SKM-1 treated with dmso at 0.1 percent for 144 hours (cell line): ENCODE measurements around the gene KCNQ1OT1.

Source experiments
- DNase-seq: peaks from one replicate; lab custom pipeline; 2025; ENCODE audit not compliant: unreplicated experiment; lab: John Stamatoyannopoulos, UW

KCNQ1OT1 gene

DNA sequence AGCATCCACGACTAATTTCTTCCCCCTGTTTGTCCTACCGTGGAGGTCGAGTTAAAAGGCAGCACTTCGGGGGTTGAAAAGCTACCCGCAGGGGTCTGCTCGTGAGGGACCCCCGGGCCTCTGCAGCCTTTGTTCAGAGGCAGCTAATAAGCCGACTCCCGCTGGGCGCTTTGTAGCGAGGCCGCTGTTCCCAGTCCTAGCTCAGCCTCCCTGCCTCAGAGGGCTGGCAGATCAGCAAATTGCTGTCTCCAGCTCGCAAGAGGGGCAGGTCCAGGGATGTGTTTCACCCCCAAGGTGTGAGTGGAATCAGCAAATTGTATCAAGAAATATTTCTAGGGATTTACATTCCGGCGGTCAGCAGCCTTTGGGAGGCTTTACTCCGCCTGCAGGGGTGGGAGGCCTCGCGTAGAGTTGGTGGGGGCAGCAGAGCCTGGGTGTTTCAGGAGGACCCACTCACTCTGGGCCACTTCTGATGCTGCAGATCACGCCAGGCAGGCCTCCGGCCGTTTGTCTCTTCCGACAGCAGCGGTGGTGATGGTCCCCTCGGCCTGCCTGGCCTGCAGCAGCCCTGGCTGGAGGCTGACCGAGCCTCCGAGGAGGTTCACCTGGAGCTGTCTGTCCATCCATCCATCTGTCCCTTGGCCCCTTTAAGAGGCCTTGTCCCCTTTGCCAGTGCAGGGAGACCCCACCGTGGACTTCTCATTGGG lies 21.6 kb upstream of the KCNQ1OT1 start:
- DNase-seq, result no peak

GRCh38 chr11:2719831-2720590 lies 20.2 kb upstream of the KCNQ1OT1 start:
- no peak for DNase-seq

GRCh38 chr11:2718817-2719438 lies 19.1 kb upstream of the KCNQ1OT1 start:
- DNase-seq, result no peak

- DNase-seq, result no peak
These were observed 17.9 kb upstream of the KCNQ1OT1 start for GRCh38 chr11:2717561-2718325.

DNA sequence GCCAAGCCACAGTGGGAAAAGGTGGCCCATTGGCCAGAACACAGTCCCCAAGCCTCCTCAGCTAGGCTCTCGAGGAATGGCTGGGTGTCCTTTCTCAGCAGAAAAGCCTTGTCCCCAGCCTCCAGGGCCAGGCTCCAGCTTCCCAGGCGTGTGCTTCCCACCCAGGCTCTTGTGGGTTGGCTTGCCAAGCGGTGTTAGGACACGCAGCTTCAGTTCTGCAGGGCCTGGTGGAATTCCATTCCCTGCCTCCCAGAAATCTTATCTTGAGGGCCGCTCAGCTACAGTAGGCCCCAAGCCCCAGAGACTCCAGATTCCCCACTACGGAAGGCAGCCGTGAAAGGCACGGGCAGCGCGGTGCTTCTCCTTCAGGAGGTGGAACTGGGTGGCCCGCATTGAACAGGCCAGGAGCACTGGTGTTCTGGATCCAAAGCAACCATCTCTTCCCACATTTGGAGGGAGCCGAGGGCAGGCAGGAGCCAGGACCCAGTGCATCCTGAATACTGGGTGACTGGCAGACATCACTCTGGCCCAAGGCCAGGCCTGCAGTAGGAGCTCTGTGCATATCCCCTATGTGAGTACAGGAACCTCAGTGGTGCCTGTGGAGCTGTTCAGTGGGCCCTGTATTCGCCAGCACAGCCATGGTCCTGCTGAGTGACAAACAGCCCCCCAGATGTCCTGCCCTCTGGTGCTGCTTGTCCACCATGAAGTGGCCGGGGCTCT lies 16.7 kb upstream of the KCNQ1OT1 start:
- DNase-seq, result no peak

- no peak for DNase-seq
These were observed 16.0 kb upstream of the KCNQ1OT1 start for GRCh38 chr11:2715716-2716350.

DNA sequence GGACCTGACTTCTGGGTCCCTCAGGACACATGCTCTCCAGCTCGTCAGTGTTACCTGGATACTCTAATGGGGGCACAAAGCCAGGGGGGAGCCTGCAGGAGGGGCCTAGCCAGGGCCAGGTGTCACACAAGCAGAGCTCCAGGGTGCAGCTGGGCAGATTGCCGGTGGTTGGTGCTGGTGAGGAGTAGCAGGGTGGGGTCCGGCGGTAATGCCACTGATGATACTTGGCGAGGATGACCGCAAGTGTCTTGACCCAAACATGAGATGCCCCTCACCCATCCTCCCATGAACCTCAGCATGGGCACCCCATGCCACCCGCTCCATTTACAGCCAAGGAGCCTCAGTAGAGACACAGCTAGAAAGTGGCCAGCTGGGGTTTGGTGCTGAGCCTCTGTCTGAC lies 15.1 kb upstream of the KCNQ1OT1 start:
- DNase-seq, result no peak

- DNase-seq, result no peak
These were observed 14.6 kb upstream of the KCNQ1OT1 start for GRCh38 chr11:2714463-2714800.

DNA sequence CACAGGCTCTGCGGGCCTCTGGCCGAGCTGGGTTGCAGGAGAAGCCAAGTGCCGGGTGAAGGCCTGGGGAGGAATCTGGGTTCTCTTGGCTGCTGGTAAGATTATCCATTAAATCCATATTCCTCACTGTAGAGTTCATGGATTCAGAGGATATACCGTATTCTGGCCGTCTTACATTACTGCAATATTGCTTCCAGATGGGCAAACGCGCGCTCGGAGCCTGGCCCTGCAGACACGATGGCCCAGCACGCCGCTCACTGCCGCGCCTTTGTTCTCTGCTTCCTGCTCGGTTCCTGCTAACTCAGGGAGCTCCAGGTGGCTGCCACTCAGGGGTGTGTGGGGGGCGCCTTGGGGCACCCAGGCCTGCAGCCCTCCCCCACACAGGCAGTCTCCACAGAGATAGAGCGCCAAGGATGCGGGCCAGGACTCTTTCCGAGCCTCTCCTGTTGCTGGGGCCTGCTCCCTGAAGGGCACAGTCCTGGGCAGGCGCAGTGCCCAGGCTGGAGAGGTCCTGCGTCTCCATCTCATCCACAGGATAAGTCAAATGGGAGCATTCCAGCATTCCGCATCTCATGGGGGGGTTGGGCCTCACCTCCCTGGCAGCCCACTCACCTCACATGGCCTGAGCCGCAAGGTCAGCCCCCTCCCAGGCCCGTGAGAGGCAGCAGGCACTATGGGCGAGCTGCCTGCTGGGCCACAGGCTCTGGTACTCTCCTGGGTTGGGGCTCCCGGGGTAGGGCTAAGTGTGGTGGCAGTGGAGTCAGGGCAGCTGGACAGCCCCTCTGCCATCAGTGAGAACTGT lies 14.1 kb upstream of the KCNQ1OT1 start:
- DNase-seq, result no peak

GRCh38 chr11:2713094-2713493 lies 13.3 kb upstream of the KCNQ1OT1 start:
- DNase-seq, result no peak

- DNase-seq, result peak; percentile 51
These were observed 11.4 kb upstream of the KCNQ1OT1 start for GRCh38 chr11:2711161-2711560.

GRCh38 chr11:2709429-2709828 lies 9.6 kb upstream of the KCNQ1OT1 start:
- DNase-seq, result no peak

DNA sequence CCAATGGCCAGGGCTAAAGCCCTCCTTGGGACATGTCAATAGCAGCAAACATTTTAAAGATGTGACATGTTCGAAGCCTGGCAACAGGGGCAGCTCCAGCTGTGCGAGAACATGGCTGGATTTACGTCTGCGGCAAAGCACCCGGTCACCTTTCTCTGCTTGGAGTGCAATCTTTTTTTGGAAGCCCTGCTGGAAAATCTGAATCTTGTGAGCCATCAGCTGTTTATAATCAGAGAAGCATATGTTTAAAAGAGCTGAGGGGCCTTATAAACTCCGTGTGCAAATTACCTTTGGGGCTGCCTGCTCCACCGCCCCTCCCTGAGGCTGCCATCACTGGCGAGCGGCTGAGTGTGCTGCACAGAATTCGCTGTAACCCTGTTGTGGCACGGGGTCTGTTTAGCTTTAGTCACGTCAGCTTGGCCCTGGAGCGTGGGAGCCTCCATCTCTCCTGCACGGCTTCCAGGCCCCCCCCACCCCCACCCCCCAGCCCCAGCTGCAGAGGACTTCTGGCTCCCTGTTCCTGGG lies 9.0 kb upstream of the KCNQ1OT1 start:
- no peak for DNase-seq

GRCh38 chr11:2708151-2708581 lies 8.4 kb upstream of the KCNQ1OT1 start:
- no peak for DNase-seq

GRCh38 chr11:2707736-2708135 lies 7.9 kb upstream of the KCNQ1OT1 start:
- DNase-seq, result no peak

- no peak for DNase-seq
These were observed 6.5 kb upstream of the KCNQ1OT1 start for GRCh38 chr11:2706321-2706720.

- no peak for DNase-seq
These were observed 5.3 kb upstream of the KCNQ1OT1 start for GRCh38 chr11:2704896-2705606.

DNA sequence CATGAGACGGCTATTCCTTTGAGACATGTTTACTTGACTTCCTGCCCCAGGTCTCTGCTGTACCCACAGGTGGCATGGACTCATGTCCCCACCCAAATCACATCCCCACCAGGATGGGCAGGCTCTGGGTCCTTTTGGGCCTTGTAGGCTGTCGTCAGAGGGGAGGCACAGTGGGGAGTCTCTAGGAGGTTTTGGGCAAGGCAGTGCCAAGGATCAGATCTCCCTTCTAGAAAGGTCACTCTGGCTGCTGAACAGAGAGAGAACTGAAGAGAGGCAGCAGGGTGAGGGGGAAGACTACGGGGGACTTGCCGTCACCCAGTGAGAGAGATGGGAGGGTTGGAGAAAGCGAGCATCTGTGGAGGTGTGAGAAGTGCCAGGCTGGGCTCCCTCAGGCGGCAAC lies 4.6 kb upstream of the KCNQ1OT1 start:
- DNase-seq, result no peak
